OCI-LY1 (cell line): ENCODE results near the gene CTIF.

ENCODE experiments used
- H2AFZ ChIP-seq: fragments of 200-600 bp; sonication (generic), shearing (Covaris generic); 2 replicates; pipeline ENCODE4 v1.6.0; 2014; ENCODE audit warnings: antibody characterized with exemption, mild to moderate bottlenecking, low read length
- H3F3A ChIP-seq: fragments of 200-600 bp; sonication (generic), shearing (Covaris generic); 2 replicates; pipeline ENCODE4 v1.6.0; 2014; ENCODE audit warnings: mild to moderate bottlenecking, antibody characterized with exemption, low read length, moderate library complexity; ENCODE audit not compliant: insufficient read depth
- H3K27ac ChIP-seq: fragments of 200-600 bp; sonication (generic); 2 replicates; pipeline ENCODE4 v1.5.1; 2014; ENCODE audit warnings: low read length, mixed run types, mild to moderate bottlenecking, low read depth; ENCODE audit not compliant: poor library complexity, severe bottlenecking
- H3K27me3 ChIP-seq: fragments of 200-600 bp; sonication (generic); 2 replicates; pipeline ENCODE4 v1.6.0; 2014; ENCODE audit warnings: antibody characterized with exemption, mild to moderate bottlenecking, low read length, moderate library complexity; ENCODE audit not compliant: insufficient read depth
- H3K36me3 ChIP-seq: fragments of 200-600 bp; sonication (generic); 2 replicates; pipeline ENCODE4 v1.6.1; 2014; ENCODE audit warnings: mild to moderate bottlenecking, antibody characterized with exemption, low read length, moderate library complexity, mixed read lengths; ENCODE audit not compliant: insufficient read depth
- H3K4me1 ChIP-seq: fragments of 200-600 bp; sonication (generic); 2 replicates; pipeline ENCODE4 v1.5.1; 2014; ENCODE audit warnings: mild to moderate bottlenecking, low read length, moderate library complexity; ENCODE audit not compliant: insufficient read depth, severe bottlenecking
- H3K4me2 ChIP-seq: fragments of 200-600 bp; sonication (generic), shearing (Covaris generic); 2 replicates; pipeline ENCODE4 v1.6.1; 2014; ENCODE audit warnings: low read length
- H3K4me3 ChIP-seq: fragments of 200-600 bp; sonication (generic); 2 replicates; pipeline ENCODE4 v1.5.1; 2014; ENCODE audit warnings: low read length, low read depth, mild to moderate bottlenecking, mixed read lengths; ENCODE audit not compliant: poor library complexity, severe bottlenecking
- H3K79me2 ChIP-seq: fragments of 200-600 bp; shearing (Covaris generic); 2 replicates; pipeline ENCODE4 v1.6.1; 2016; ENCODE audit warnings: mixed run types, low read length, mixed read lengths; ENCODE audit not compliant: insufficient read depth
- H3K9ac ChIP-seq: fragments of 200-600 bp; sonication (generic), shearing (Covaris generic); 2 replicates; pipeline ENCODE4 v1.6.1; 2014; ENCODE audit warnings: mild to moderate bottlenecking, low read length, mixed read lengths
- H3K9me2 ChIP-seq: fragments of 200-600 bp; sonication (generic), shearing (Covaris generic); 2 replicates; pipeline ENCODE4 v1.6.1; 2014; ENCODE audit warnings: low read depth, mild to moderate bottlenecking, low read length, mixed read lengths
- H3K9me3 ChIP-seq: fragments of 200-600 bp; shearing (Covaris generic); 2 replicates; pipeline ENCODE4 v1.6.1; 2014; ENCODE audit warnings: low read length, mixed read lengths
- H4K20me1 ChIP-seq: fragments of 200-600 bp; sonication (generic), shearing (Covaris generic); 2 replicates; pipeline ENCODE4 v1.6.0; 2016; ENCODE audit warnings: mild to moderate bottlenecking, low read length; ENCODE audit not compliant: insufficient read depth
- CTCF ChIP-seq: fragments of 200-600 bp; sonication (generic), shearing (Covaris generic); IDR thresholded peaks from 2 replicates; pipeline ENCODE4 v1.5.1; 2017; ENCODE audit warnings: mild to moderate bottlenecking, antibody characterized with exemption, low read length, moderate library complexity, mixed read lengths
- EZH2 ChIP-seq: fragments of 200-600 bp; sonication (generic), shearing (Covaris generic); IDR thresholded peaks from 2 replicates; pipeline ENCODE4 v1.8.0; 2017; ENCODE audit warnings: borderline replicate concordance, mixed run types, mild to moderate bottlenecking, antibody characterized with exemption, low read length, moderate library complexity, mixed read lengths

The CTIF gene

DNA sequence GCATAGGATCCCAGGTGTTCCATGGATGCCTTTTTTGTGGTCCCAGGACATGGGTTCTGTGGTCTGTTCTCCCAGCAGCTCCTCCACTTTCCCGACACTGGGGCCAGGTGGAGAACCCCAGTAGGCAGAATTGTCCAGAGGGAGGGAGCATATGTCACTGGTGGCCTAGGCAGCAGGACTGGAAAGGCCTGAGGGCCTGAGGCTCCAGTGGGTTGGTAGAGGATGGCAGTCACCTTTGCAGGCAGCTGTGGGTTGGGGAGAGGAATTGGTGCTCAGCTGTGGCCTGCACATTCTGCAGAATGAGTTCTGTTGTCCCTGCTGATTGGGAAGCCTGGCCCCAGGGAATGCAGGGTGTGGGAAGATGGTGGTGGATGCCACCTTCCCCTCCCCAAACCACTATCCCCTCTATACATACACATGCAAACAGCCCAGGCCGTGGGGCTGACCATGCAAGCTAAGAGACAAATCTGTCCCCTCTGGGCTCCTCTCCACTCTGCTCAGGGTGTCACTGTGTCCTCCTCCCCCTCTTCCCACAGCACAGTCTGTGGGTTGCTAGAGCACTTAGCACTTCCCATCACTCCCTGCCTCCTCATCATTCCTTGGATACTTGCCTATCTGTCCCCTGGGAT, 11.4 kb downstream of the CTIF start:
- H3K27me3 ChIP-seq: no peaks in the 10 kb centered on the region; the same call in 1 of the 2 replicates
- no peaks in the 10 kb centered on the region for H3K36me3 ChIP-seq
- no peaks in the 10 kb centered on the region for H3F3A ChIP-seq
- H3K9me2 ChIP-seq: no peaks in the 10 kb centered on the region
- H3K27ac ChIP-seq: no peak overlapping the region
- H3K79me2 ChIP-seq: no peaks in the 10 kb centered on the region
- no peak overlapping the region for H2AFZ ChIP-seq
- no peak overlapping the region for H3K9ac ChIP-seq
- H3K4me2 ChIP-seq: no peak overlapping the region
- H3K4me1 ChIP-seq: no peaks in the 10 kb centered on the region
- H3K4me3 ChIP-seq: no peak overlapping the region
- H3K9me3 ChIP-seq: no peaks in the 10 kb centered on the region
- no peak for TF ChIP-seq EZH2
- TF ChIP-seq CTCF: no peak
- H4K20me1 ChIP-seq: no peaks in the 10 kb centered on the region

- Histone ChIP-seq H3K4me2 (no peak overlapping the region), H2AFZ (no peak overlapping the region), H3K36me3 (no peaks in the 10 kb centered on the region), H3K4me1 (no peaks in the 10 kb centered on the region), H3K9me2 (no peaks in the 10 kb centered on the region), H3K9me3 (no peaks in the 10 kb centered on the region), H4K20me1 (no peaks in the 10 kb centered on the region), H3K4me3 (no peak overlapping the region), H3K27ac (no peak overlapping the region), H3K9ac (no peak overlapping the region), H3F3A (no peaks in the 10 kb centered on the region), H3K27me3 (no peaks in the 10 kb centered on the region; the same call in 1 of the 2 replicates), H3K79me2 (no peaks in the 10 kb centered on the region)
- TF ChIP-seq CTCF (no peak), EZH2 (no peak)
These were observed 12.3 kb downstream of the CTIF start for GRCh38 chr18:48551100-48551499.

- H3K79me2 ChIP-seq: no peaks in the 10 kb centered on the region
- H3K4me2 ChIP-seq: no peak overlapping the region
- no peak overlapping the region for H3K9ac ChIP-seq
- H3K4me1 ChIP-seq: no peaks in the 10 kb centered on the region
- H3K9me3 ChIP-seq: no peaks in the 10 kb centered on the region
- H3F3A ChIP-seq: no peaks in the 10 kb centered on the region
- no peak for TF ChIP-seq CTCF
- peaks cover under 1% of the 10 kb centered on the region; the same call in 1 of the 2 replicates for H3K27me3 ChIP-seq
- no peaks in the 10 kb centered on the region for H3K36me3 ChIP-seq
- no peak overlapping the region for H3K4me3 ChIP-seq
- H3K27ac ChIP-seq: no peak overlapping the region
- H2AFZ ChIP-seq: no peak overlapping the region
- H4K20me1 ChIP-seq: no peaks in the 10 kb centered on the region
- no peaks in the 10 kb centered on the region for H3K9me2 ChIP-seq
These were observed 13.3 kb downstream of the CTIF start for GRCh38 chr18:48552130-48552529.
